Measurements from ENCODE around the gene PELO. TPM values are rescaled to one million over a fixed set of nuclear protein-coding genes. Genes with fewer than 3 reads are reported as not detected.

The PELO gene
- total RNA-seq, 4 donors from 2014 or later = 16.5 to 35.8 (median 24.6) TPM

DNA sequence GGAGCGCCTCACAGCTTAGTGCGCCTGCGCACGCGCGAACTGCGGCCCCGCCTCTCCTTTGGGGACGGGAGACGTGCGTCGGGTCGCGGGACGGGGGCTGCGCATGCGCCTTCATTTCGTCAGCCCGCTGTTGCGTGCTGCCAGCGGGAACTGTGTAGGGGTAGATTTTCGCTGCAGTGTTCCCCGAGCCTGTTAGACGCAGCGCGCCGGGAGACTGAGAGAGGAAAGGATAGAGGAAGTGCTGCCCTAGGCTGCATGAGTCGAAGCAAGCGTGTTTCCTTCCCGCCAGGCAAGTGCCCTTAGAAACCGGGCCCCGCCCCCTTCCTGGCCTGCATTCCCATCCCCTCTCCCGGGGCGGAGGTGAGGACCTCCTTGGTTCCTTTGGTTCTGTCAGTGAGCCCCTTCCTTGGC lies 12.3 kb downstream of the PELO start:
- H3K4me3 ChIP-seq = peak overlapping the region; percentile 54 to 63
- no peaks in the 10 kb centered on the region for H3K27me3 ChIP-seq
- intact Hi-C loops (cut with DNase I; ENCODE audit: low total_unique reads) = no loop called here
- peak overlapping the region; percentile 91 to 96 for H3K27ac ChIP-seq
- no peaks in the 10 kb centered on the region for H3K9me3 ChIP-seq
- H3K4me1 ChIP-seq = peaks cover 0 to 23% of the 10 kb centered on the region in 2 donors
- peak; percentile 95 to 97 for DNase-seq
- no peak for TF ChIP-seq CTCF (IDR thresholded peaks at IDR 0.05)
- TF ChIP-seq POLR2A (IDR thresholded peaks at IDR 0.05) = peak; percentile 87 to 88
- H3K36me3 ChIP-seq = no peaks in the 10 kb centered on the region

- Histone ChIP-seq H3K4me3 (peak overlapping the region; percentile 54 to 63), H3K27ac (peak overlapping the region; percentile 91 to 96), H3K9me3 (no peaks in the 10 kb centered on the region), H3K27me3 (no peaks in the 10 kb centered on the region), H3K4me1 (peaks cover 0 to 23% of the 10 kb centered on the region in 2 donors), H3K36me3 (no peaks in the 10 kb centered on the region)
- peak; percentile 64 to 73 for DNase-seq
- intact Hi-C loops (cut with DNase I; ENCODE audit: low total_unique reads) = no loop called here
- no peak for TF ChIP-seq CTCF (IDR thresholded peaks at IDR 0.05)
- peak in 1 of 2 donors; percentile 14 for TF ChIP-seq POLR2A (IDR thresholded peaks at IDR 0.05)
These were observed 12.9 kb downstream of the PELO start for GRCh38 chr5:52800394-52801213.

- Histone ChIP-seq H3K27ac (peak overlapping the region; percentile 91 to 96), H3K27me3 (no peaks in the 10 kb centered on the region), H3K4me1 (peaks cover 0 to 17% of the 10 kb centered on the region in 2 donors), H3K4me3 (peak overlapping the region; percentile 54 to 63), H3K9me3 (no peaks in the 10 kb centered on the region), H3K36me3 (no peaks in the 10 kb centered on the region)
- no peak for DNase-seq
- intact Hi-C loops (cut with DNase I; ENCODE audit: low total_unique reads) = no loop called here
- TF ChIP-seq POLR2A (IDR thresholded peaks at IDR 0.05) (no peak), CTCF (IDR thresholded peaks at IDR 0.05) (no peak)
These were observed 13.6 kb downstream of the PELO start for GRCh38 chr5:52801329-52801728.

- intact Hi-C loops (cut with DNase I; ENCODE audit: low total_unique reads) = no loop called here
- no peaks in the 10 kb centered on the region for H3K9me3 ChIP-seq
- H3K27me3 ChIP-seq = no peaks in the 10 kb centered on the region
- DNase-seq = no peak
- TF ChIP-seq CTCF (IDR thresholded peaks at IDR 0.05) = no peak
- no peak for TF ChIP-seq POLR2A (IDR thresholded peaks at IDR 0.05)
- peak overlapping the region; percentile 54 to 63 for H3K4me3 ChIP-seq
- no peaks in the 10 kb centered on the region for H3K36me3 ChIP-seq
- H3K27ac ChIP-seq = peak overlapping the region; percentile 32 to 96
- peaks cover 0 to 23% of the 10 kb centered on the region in 2 donors for H3K4me1 ChIP-seq
These were observed 14.7 kb downstream of the PELO start for GRCh38 chr5:52802272-52802973.

- H3K27ac ChIP-seq = peak overlapping the region; percentile 32 to 96
- no peak for DNase-seq
- intact Hi-C loops (cut with DNase I; ENCODE audit: low total_unique reads) = no loop called here
- no peaks in the 10 kb centered on the region for H3K36me3 ChIP-seq
- no peak for TF ChIP-seq POLR2A (IDR thresholded peaks at IDR 0.05)
- H3K4me1 ChIP-seq = peaks cover 0 to 24% of the 10 kb centered on the region in 2 donors
- H3K4me3 ChIP-seq = peak overlapping the region in 1 of 2 donors; percentile 54
- no peaks in the 10 kb centered on the region for H3K27me3 ChIP-seq
- no peaks in the 10 kb centered on the region for H3K9me3 ChIP-seq
These were observed 15.2 kb downstream of the PELO start for GRCh38 chr5:52802974-52803336.
